Stimulated activated CD4-positive, alpha-beta T cell treated with anti-CD3 and anti-CD28 coated beads, Interleukin-12 subunit alpha, Interleukin-12 subunit beta, amount 100 ng/mL, for 48 hours (primary cell): ENCODE measurements around the gene OR4D11.
"Not testable (repeated sequence)": the region's sequence is repeated elsewhere in the genome, so short reads cannot be mapped to it uniquely, and the experiment has no call there.

ENCODE experiments used
- DNase-seq, 3 donors: peaks; one replicate each; pipeline ENCODE4 v3.0.0-alpha.2; 2020; ENCODE audit warnings: low read depth in 2 of 3, low spot score in 1 of 3

OR4D11 gene

GRCh38 chr11:59503276-59503675 is at the start of gene OR4D11:
OR4D11 (plus strand) TSS chr11:59503576; CDS start chr11:59503576, 0 bp downstream.
- no peak for DNase-seq

- no peak for DNase-seq
Observed at GRCh38 chr11:59456661-59457060, 46.7 kb upstream of the OR4D11 start, which contains the start of gene OR4D6. OR4D6 (plus strand) TSS chr11:59456961; CDS start chr11:59456961, 0 bp downstream.

GRCh38 chr11:59459916-59460315 is 43.5 kb upstream of the OR4D11 start:
- DNase-seq: no peak

GRCh38 chr11:59463190-59463641 is 40.2 kb upstream of the OR4D11 start:
- no peak for DNase-seq

GRCh38 chr11:59473015-59473414 is 30.4 kb upstream of the OR4D11 start, which contains the start of gene OR4D10:
OR4D10 (plus strand) TSS chr11:59473315; CDS start chr11:59477430, 4,115 bp downstream.
- DNase-seq: no peak

GRCh38 chr11:59475176-59475575 is 28.2 kb upstream of the OR4D11 start:
- no peak for DNase-seq

- no peak for DNase-seq
Observed at GRCh38 chr11:59479906-59480305, 23.5 kb upstream of the OR4D11 start.

- DNase-seq: no peak
Observed at GRCh38 chr11:59480359-59480758, 23.0 kb upstream of the OR4D11 start.

GRCh38 chr11:59501931-59502330 is 1.4 kb upstream of the OR4D11 start:
- no peak for DNase-seq

GRCh38 chr11:59510941-59511589 is 7.7 kb downstream of the OR4D11 start, which contains the start of gene OR4D9:
OR4D9 (plus strand) TSS chr11:59511539; CDS start chr11:59514913, 3,374 bp downstream.
- no peak for DNase-seq

GRCh38 chr11:59511675-59512074 is 8.3 kb downstream of the OR4D11 start:
- no peak for DNase-seq

GRCh38 chr11:59520139-59520538 is 16.8 kb downstream of the OR4D11 start:
- DNase-seq: not testable (repeated sequence)

- no peak for DNase-seq
Observed at GRCh38 chr11:59520741-59521140, 17.4 kb downstream of the OR4D11 start.

GRCh38 chr11:59523541-59523940 is 20.2 kb downstream of the OR4D11 start:
- no peak for DNase-seq

GRCh38 chr11:59528711-59529110 is 25.3 kb downstream of the OR4D11 start:
- DNase-seq: no peak

GRCh38 chr11:59532620-59533019 is 29.2 kb downstream of the OR4D11 start:
- no peak for DNase-seq

GRCh38 chr11:59534676-59535075 is 31.3 kb downstream of the OR4D11 start:
- no peak for DNase-seq

GRCh38 chr11:59542142-59542810 is 38.9 kb downstream of the OR4D11 start:
- DNase-seq: no peak

- DNase-seq: not testable (repeated sequence)
Observed at GRCh38 chr11:59543713-59544112, 40.3 kb downstream of the OR4D11 start.

- no peak for DNase-seq
Observed at GRCh38 chr11:59544869-59545178, 41.4 kb downstream of the OR4D11 start.

- no peak for DNase-seq
Observed at GRCh38 chr11:59545179-59546020, 42.0 kb downstream of the OR4D11 start.
